Activated CD4-positive, alpha-beta T cell treated with anti-CD3 and anti-CD28 coated beads, Interleukin-2, amount 50 U/mL, for 16 hours (primary cell): ENCODE measurements around the gene KLHL29.
"Not testable (repeated sequence)": the region's sequence is repeated elsewhere in the genome, so short reads cannot be mapped to it uniquely, and the experiment has no call there.

ENCODE experiments used
- DNase-seq: peaks from one replicate; pipeline ENCODE4 v3.0.0-alpha.2; 2020

KLHL29 gene

DNA sequence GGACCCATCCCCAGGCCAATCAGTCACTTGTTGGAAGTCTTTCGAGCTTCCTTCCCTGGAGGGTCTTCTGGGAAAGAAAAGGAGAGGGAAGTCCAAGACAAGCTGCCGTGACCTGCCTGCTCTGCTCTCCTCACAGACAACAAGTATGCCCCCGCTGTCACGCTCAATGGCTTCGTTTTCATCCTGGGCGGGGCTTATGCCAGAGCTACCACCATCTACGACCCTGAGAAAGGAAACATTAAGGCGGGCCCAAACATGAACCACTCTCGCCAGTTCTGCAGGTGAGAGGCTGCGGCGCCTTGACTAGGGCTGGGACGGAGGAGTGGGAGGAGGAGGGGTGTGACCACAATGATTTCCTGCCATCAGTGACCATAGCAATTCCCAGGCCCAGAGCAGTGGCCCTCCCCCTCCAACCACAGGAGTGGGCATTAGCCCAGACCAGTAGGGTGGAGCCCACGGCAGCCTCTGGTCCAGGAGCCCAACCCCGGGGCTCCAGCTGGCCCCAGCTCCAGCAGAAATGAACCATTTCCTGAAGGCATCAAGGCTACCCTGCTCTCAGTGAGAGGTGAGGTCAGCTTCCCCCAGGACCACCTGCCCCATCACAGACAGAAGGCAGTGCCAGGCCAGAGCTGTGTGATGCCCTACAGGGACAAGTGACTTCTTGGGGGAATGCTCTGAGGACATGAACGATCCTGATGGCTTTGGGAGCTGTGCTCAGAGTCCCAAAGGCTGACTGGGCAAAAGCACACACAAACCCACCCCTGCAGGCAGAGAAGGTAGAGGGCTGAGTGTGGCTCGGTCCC lies 318.8 kb downstream of the KLHL29 start:
- DNase-seq: no peak

DNA sequence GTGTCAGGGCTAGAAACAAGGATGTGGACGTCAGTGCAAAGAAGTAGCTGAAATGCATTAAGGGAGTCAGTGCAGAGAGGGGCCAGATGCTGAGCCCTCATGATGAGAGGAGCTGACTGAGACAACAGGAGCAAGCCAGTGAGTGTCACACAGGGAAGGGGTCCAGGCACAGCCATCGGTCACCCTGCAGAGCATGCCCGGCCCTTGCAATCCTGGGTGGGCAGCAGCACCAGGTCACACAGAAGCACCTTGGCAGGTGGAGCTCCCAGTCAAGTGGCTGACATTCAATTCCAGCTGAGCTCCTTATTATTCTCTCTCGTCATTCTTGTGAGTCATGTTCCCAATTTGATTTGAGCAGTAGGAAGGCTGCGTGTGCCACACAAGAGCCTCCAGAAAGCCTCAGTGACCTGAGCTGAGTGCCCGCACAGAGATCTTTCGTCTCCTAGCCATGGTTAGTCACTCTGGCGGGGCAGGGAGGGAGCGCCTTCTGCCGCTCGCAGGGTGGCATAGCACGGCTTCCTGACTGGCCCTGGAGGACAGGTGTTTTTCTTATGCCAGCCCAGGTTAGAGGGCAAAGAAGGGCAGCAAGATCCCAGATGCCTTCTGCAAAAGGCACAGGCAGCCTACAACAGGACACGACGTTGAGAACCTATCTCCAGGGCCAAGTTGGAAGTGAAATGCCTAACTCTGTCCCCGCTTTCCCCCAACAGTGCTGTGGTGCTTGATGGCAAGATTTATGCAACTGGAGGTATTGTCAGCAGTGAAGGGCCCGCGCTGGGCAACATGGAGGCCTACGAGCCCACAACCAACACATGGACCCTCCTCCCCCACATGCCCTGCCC lies 321.0 kb downstream of the KLHL29 start:
- no peak for DNase-seq

DNA sequence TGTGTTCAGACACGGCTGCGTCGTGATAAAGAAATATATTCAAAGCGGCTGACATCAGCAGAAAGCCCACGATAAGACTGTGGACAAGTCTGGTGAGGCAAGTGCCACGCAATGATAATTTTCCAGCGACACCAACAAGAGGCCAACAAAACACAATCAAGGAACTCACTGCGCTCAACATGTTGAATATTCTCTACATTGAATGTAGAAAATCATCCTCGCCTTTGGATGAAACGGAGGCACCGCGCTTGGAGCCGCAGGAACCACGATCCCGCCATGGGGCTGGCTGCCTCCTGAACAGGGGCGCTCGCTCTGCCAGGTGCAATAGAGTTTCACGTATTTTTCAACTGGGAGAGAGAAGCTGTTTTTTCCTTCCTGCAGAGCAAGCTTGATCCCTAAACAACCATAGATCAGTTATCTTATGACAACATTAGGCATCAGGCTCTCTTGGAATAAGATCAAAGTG lies 321.7 kb downstream of the KLHL29 start:
- no peak for DNase-seq

DNA sequence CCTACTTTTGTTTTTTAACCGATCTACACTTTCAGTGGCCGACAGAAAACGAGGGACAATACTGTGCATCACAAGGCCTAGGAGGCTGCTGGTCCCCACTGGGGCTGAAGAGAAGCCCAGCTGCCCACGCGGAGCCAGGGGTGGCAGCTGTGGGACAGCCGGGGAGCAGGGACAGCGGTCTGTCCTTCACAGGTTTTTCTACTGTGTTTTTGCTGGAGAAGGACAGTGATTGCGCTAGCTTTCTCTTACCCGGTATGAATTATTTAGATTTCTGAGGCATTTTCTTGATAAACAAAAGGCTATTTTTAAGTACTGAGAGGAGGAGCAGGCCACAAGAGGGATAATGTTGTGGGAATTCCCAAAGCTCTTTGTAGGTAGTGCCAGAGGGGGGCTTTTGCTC lies 322.1 kb downstream of the KLHL29 start:
- no peak for DNase-seq

DNA sequence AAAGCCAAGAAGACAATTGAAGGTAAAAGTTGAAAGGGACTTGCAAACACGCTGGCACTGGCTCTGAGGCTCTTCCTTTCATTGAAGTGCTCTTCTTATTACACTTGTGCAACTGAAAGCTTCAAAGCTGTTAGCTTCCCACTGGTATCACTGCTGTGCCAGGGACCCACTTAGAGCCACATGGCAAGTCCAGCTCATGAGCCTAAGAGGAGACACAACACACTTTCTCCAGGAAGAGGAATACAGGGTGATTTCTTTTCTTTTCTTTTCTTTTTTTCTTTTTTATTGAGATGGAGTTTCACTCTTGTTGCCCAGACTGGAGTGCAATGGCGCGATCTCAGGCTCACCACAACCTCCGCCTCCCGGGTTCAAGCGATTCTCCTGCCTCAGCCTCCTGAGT lies 323.8 kb downstream of the KLHL29 start:
- no peak for DNase-seq

DNA sequence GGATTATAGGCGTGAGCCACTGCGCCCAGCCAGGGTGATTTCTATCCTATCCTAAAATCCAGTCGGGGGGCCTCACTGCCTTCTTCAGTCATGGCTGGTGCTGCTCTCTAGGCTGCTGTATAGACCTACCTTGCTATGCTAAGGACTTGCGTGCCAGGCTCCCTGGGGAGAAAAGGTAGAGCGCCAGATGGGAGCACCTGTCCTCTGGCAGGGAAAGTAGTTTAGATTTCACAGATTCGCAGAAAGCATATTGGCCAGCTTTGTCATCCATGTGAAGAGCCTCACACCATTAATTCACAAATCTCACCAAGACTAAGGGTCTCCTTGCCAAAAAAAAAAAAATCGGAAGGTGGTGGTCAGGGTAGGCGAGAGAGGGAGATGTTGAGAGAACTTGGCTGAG lies 324.3 kb downstream of the KLHL29 start:
- no peak for DNase-seq

DNA sequence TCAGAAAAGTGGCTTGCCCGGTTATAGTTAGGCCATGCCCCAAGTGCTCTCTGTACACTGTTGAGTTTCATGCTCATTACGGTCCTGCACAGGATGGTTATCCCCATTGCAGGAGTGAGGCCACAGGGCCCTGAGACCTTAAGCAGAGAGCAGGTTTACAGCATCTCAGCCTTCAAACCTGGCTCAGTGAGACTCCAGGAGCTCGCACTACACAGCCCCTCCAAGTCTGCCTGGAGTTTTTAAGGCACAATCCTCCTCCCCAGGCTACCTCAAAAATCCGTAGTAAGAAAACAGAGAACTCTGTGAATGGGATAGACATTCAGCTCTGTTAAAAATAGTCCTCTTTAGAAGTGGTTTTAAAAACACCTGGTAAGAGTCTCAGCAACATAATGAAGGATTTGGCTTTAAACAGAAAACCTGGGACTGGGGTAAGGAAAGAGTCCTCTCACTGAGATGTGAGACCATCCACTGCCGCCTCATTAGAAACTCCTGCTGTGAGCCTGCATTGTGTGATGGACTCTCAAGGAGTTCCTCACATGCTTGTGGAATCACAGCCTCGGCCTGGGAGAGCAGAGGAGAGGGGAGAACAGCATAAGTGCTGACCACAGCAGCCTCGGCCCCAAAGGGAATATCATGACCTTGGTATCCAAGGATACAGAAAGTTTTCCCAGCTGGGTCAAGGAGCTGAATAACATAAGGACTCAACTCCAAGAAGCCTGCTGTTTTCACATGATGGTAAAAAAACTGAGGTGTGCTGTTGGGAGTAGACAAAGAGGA lies 327.2 kb downstream of the KLHL29 start:
- no peak for DNase-seq

DNA sequence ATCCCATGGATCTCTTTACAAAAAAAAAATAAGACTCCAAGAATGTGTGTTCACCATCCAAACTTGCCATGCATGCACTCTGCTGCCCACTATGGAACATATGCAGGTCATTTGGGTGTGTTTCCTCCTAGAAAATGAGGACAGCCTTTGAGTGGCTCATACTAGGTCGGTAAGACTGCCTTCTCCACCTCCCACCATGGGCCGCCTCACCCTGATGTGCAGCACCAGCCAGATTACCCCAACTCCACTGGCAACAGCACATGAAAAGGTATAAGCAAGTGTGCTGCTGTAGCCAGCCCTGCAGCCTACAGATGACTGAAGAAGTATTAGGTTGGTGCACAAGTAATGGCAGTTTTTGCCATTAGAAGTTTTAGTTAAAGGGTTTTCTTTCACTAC lies 327.8 kb downstream of the KLHL29 start:
- DNase-seq: no peak

DNA sequence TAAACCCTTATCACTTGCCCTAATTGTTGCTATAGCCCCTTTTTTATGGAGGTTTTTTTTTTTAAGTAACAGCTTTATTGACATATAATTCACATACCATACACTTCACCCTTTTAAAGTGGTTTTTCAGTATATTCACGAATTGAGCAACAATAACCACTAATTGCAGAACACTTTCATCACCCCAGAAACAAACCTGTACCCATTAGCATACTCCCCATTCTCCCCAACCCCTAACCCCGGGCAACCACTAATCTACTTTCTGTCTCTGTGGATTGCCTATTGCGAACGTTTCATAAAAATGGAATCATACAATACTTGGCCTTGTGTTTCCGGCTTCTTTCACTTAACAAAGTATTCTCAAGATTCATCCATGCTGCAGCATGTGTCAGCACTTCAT lies 328.4 kb downstream of the KLHL29 start:
- DNase-seq: no peak

DNA sequence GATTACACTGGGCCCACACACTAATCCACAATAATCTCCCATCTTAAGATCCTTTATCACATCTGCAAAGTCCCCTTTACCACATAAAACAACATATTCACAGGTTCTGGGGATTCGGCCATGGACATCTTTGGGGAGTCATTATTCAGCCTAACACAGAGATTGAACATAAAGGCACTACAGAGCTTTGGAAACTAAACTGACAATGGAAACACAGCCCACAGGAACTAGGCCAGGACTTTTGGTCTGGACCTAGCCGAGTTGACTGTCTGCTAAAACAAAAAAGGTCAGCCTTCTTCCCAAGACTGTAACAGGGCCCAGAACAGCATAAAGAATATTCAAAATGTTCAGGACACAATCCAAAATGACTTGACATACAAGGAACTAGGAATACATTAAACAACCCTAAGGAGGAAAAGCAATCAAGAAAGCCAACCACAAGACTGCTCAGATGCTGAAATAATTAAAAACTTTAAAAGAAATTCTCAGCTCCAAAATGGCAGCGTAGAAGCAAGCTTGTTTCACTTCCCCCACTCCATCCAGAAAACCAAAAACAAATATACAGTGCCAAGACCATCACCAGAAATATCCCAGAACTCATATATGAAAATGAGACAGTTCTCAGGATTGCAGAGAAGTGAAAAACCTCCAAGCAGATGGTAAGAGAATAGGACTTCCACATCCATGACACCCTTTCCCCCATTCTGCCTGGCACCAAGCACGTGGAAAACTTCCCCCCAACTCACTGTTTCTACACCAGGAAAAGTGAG lies 334.1 kb downstream of the KLHL29 start:
- no peak for DNase-seq

DNA sequence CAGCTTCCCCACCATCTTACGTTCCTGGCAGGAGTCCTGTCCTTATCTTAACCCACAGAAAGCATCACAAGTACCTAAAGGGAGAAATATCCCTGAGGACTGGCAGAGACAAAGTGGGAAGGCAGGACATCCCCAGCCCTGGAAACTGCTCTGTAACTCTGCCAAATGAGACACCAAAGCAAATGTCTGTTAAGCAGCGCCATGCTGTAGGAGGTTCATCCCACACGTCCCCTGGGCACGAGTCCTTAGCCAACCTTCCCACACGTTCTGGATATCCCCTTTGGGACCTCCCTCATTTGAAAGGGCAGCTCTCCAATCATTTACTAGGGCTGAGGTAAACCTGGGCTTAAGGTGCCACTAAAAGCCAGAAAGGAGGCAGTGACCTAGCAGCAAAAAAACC lies 334.7 kb downstream of the KLHL29 start:
- no peak for DNase-seq

DNA sequence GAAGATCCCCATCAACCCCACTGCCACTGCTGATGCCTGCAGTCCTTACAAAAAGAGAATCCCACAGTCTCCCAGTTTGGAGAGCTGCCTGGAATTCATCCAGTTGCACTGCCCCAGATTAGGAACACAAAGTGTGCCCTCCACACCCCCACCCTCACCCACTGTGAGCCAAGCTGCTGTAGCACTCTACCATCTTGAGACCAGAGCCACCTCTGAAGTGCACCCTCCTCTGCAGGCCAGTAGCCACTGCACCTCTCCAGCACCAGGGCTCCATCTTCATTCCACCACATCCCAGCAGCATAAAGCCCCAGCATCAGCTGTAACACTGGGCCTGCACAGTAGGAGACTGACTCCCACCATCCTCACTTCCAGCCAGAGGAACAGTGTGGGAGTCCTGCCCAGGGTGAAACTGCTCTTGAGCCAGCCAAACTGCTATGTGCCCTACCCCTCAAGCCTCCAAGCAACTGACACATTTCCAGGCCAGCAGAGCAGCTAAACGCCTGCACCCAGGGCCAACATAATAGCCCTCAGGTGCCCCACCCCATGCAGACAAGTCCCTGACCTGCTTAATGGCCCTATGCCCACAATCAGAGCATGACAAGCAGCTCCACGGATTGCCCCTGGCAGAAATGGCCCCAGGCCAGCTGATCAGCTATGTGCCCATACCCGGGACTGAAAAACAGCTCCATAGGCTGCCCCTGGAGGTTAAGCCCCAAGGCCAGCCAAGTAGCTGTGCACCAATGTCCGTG lies 335.9 kb downstream of the KLHL29 start:
- no peak for DNase-seq

DNA sequence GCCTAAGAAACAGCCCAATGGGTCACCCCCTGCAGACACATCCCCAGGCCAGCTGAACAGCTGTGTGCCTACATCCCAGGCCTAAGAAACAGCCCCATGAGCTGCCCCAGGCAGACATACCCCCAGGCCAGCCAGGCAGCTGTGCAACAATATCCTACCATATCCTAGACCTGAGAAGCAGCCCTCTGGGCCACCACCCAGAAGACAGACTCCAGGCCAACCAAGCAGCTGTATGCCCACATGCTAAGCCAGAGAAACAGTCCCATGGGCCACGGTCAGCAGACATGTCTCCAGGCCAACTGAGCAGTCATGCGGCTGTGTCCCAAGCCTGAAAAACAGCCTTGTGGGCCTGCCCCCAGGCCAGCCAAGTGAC lies 336.5 kb downstream of the KLHL29 start:
- no peak for DNase-seq

DNA sequence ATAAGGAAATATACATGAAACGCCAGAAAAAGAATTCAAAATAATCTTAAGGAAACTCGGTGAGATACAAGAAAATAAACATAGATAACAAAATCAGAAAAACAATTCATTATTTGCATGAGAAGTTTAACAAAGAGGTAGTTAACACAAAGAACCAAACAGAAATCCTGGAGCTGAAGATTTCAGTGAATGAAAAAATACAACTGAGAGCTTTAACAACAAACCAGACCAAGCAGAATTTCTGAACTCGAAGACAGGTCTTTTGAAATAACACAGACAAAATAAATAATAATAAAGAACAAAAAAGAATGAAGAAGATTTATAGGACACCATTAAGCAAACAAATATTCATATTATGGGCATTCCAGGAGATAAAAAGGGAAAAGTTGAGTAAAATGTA lies 337.3 kb downstream of the KLHL29 start:
- DNase-seq: no peak

DNA sequence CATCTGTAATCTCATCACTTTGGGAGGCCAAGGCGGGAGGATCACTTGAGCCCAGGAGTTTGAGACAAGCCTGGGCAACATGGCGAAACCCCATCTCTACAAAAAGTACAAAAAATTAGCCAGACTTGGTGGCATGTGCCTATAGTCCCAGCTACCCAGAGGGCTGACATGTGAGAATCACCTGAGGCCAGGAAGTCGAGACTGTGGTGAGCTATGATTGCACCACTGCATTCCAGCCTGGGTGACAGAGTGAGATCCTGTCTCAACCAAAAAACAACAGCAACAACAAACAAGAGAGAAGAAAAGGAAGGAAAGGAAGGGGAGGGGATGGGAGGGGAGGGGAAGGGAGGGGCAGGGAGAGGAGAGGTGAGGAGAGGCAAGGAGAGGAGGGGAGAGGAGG lies 338.1 kb downstream of the KLHL29 start:
- not testable (repeated sequence) for DNase-seq

DNA sequence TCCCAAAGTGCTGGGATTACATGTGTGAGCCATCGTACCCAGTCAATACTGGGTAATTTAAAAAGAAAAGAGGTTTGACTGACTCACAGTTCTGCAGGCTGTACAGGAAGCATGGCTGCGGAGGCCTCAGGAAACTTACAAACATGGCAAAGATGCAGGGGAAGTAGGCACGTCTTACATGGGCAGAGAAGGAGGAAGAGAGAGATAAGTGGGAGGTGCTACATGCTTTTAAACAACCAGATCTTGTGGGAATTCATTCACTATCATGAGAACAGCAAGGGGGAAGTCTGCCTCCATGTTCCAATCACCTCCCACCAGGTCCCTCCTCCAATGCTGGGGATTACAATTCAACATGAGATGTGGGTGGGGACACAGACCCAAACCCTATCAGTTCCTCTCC lies 349.4 kb downstream of the KLHL29 start:
- DNase-seq: no peak

DNA sequence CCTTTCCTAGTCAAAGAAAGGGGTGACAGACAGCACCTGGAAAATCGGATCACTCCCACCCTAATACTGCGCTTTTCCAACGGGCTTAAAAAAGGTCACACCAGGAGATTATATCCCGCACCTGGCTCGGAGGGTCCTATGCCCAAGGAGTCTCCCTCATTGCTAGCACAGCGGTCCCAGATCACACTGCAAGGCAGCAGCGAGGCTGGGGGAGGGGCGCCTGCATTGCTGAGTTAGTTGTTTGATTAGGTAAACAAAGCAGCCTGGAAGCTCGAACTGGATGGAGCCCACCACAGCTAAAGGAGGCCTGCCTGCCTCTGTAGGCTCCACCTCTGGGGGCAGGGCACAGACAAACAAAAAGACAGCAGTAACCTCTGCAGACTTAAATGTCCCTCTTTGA lies 351.8 kb downstream of the KLHL29 start:
- not testable (repeated sequence) for DNase-seq

DNA sequence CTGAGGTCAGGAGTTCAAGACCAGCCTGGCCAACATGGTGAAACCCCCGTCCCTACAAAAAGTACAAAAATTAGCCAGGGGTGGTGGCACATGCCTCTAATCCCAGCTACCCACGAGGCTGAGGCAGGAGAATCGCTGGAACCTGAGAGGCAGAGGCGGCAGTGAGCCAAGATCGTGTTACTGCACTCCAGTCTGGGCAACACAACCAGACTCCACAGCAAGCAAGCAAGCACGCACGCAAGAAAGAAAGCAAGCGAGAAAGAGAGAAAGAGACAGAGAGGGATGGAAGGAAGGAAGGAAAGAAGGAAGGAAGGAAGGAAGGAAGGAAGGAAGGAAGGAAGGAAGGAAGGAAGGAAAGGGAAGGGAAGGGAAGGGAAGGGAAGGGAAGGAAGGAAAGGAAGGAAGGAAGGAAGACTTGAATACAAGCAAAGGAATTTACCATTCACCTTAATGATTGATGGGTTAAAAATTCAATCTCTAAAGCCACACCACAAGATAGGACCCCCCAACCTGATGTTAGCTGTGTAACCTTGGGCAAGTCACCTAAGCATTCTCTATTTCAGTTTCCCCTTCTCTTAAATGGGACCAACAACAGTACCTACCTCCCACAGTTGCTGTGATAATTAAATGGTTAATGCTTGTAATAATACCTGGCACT lies 360.2 kb downstream of the KLHL29 start:
- no peak for DNase-seq

DNA sequence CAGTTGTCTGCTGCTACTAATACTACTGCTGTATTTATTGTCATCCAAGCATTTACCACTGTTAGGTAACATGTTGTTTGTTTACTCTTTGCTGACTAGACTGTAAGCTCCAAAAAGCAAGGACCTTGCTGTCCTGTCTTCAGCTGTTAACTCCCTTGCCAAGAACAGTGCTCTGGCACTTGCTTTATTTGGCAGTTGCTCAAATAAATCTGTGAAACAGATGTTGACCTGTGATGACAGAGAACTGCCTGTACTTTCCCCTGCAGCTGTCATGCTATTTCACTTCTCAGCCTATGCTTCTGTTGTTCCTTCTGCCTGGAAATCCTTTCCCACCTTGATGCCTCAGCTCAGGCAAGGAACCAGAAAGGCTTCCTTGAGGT lies 360.7 kb downstream of the KLHL29 start:
- DNase-seq: no peak

DNA sequence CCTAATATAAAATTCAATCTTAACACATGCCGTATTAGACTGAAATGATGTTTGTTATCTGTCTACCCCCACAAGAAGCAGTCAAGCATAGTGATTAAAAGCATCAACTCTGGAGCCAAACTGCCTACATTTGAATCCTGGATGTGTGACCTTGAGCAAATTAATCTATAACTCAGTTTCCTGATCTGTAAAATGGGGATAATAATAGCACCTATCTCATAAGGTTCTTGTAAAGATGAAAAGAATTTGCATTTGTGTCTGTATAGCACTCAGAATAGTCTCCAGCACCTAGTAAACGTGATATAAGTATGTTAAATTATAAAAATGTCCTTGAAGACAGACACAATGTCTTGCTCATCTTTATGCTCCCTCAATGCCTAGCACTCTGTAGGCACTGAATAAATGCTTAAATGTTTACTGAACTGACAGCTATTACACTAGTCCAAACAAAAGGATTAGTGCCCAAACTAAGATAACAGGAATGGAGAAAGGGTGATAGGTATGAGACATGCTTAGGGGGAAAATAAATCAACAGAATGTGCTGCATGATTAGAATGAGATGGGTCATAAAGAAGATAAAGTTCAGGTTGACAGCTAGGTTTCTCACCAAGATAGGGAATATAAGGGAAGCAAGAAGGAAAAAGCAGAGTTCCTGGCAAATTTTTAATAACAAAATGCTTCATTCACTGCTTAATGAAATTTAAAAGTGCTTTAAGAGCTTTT lies 361.3 kb downstream of the KLHL29 start:
- no peak for DNase-seq
